Measurements from ENCODE around the gene WDR90.

- TF ChIP-seq, protein P1, sequence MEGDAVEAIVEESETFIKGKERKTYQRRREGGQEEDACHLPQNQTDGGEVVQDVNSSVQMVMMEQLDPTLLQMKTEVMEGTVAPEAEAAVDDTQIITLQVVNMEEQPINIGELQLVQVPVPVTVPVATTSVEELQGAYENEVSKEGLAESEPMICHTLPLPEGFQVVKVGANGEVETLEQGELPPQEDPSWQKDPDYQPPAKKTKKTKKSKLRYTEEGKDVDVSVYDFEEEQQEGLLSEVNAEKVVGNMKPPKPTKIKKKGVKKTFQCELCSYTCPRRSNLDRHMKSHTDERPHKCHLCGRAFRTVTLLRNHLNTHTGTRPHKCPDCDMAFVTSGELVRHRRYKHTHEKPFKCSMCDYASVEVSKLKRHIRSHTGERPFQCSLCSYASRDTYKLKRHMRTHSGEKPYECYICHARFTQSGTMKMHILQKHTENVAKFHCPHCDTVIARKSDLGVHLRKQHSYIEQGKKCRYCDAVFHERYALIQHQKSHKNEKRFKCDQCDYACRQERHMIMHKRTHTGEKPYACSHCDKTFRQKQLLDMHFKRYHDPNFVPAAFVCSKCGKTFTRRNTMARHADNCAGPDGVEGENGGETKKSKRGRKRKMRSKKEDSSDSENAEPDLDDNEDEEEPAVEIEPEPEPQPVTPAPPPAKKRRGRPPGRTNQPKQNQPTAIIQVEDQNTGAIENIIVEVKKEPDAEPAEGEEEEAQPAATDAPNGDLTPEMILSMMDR (IDR thresholded peaks at IDR 0.05) = no peak
- TF ChIP-seq POLR2A (IDR thresholded peaks at IDR 0.05) = no peak
Measured at GRCh38 chr16:630249-630814, 18.8 kb upstream of the WDR90 start.
